SW480 (cell line): ENCODE measurements around the gene POU2F1.

Source experiments
- DNase-seq: peaks from one replicate; pipeline ENCODE4 v3.0.0-alpha.2; 2016; ENCODE audit warnings: low spot score

Gene POU2F1

GRCh38 chr1:167442854-167443565 is 222.3 kb downstream of the POU2F1 start:
- no peak for DNase-seq

DNA sequence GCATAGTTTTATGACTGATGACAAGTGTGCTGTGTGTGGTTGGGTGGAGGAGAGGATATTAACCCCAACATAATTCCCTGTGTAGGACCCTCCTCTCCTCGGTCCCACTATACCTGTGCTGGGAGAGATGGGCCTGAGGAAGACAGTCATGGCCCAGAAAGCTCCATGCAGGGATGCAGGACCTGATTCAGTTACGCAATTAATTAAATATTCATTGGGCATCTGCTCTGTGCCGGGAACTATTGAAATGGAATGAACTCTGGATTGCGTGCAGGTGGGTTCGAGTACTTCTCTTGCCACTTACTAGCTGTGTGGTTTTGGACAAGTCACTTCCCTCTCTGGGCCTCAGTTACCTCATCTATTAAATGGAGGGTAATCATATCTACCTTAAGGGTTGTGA is 223.1 kb downstream of the POU2F1 start:
- no peak for DNase-seq

DNA sequence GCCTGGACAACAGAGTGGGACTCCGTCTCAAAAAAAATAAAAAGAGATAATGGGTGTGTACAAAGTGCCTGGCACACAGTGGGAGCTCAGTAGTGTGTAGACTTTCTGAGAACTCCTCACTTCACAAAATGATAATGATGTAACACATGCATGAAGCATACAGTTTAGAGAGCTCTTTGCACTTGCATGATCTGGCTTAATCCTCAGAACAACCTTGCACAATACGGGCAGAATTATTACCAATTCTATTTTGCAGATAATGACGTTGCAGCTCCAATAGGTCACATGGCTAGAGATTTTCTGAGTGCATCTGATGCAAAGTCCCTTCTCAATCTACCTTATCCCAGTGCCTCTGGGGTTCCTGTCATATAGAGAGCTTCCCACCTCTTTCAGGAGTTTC is 226.3 kb downstream of the POU2F1 start:
- DNase-seq = no peak

DNA sequence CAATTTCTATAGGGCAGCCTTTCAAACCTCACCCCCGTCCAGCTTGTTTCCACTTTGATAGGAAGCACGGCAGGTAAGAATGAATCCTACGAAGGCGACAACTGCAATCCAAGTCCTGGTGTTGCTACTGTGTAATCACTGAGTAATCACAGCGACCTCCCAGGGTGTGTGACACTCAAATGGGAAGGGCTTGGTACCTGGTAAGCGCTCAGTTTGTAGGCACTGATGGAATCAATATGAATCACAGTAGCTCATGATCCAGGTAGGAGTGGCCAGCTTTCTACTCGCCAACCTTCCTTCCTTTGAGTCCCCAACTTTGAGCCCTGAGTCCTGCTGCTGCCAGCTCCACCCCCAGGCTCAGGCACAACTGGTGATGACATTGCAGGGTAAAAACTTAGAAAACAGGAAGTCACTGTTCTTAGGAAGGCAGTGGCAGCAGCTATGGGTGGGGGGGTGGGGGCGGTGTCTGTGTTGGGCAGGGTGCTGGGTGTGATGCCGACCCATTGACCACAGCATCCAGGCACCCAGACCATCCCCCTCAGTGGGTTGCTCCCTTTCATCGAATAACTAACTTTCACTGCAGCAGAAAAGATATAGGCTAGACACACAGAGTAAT is 226.9 kb downstream of the POU2F1 start:
- DNase-seq = peak; percentile 62

GRCh38 chr1:167450843-167451242 is 230.2 kb downstream of the POU2F1 start:
- no peak for DNase-seq

DNA sequence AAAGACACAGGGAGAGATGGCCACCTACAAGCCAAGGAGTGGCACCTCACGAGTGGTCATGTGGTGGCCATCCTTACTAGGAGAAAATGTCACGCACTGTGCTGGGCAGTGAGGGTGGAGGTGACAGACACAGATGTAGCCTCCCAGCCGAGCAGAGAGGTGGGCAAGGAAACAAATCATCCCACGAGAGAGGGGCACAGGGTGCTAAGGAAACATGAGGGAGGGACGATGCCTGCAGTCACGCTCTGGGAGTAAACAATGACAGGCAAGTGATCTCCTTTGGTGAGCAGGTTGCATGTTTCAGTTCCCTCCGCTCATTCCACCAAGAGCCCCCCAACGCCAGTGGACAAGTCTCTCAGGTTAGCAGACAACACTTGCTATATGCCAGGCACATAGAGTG is 231.8 kb downstream of the POU2F1 start:
- no peak for DNase-seq

- no peak for DNase-seq
Observed at GRCh38 chr1:167453123-167453522, 232.4 kb downstream of the POU2F1 start.

GRCh38 chr1:167454304-167454893 is 233.7 kb downstream of the POU2F1 start:
- DNase-seq = no peak

DNA sequence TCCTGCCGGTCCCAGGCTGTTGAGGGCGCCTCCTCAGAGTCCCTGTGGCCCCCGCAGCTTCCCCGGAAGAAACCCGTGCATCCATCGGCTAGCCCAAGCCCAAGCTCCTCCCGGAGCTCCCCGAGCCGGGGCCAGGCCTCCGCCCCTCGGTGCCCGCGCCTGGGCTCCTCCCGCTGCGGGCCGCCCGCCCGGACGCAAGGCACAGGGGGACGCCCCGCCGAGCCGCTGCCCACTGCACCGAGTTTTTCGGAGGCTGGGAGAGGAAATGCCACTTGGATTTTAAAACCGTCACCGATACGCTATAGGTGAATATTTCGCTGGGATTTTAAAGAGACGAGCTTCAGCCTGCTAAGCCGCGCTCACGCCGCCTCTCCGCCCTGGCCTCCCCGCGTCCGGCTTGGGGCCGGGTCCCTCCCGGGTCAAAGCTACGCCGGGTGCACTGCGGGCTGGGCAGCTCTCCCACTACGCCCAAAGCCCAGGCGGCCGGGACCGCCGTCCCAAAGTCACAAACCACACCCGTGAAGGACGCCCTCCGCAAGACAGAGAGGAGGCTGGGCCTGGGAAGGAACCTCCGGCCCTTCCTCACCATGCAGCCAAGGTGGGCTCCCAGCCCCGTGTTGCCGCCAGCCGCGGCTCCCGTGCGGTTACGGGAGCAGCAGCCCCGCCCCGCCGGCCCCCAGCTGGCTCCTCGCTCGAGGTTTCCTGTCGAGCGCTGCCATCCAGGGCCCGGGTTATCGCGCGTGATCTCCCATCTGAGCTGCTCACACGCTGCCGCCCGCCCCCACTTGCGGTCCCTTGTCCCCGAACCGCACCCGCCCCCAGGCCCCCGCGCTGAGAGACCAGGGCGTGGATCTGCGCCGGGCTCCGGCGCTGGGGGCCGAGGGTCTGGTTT is 234.5 kb downstream of the POU2F1 start:
- peak; percentile 55 for DNase-seq

DNA sequence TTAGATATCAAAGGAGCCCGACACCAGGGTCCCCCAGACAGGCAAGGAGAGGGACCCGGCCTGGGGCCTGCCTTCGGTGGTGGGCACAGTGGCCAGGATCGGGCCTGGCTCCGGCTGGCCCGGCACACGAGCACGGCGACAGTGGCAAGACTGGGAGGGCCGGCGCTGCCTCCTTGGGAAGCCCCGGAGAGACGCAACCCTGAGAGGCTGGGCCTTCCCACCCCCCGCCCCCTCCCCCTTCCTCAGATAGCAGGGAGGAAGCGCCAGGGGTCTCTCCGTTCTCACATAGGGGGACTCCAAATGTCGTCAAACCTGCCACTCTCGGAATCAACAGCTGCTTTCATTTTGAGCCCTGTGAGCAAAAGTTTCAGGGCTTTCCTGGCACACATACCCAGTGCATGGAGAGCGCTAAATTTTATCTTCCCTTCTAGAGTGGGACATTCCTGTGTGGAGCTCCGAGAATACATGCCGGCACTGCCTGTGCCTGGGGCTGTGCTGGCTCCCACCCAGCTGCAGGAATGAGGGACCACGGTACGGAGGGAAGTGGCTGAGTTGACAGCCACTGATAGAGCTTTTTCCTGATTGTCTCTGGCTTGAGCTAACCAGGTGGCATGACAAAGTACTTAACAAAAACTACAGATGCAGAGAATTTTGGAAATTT is 235.2 kb downstream of the POU2F1 start:
- DNase-seq = no peak

DNA sequence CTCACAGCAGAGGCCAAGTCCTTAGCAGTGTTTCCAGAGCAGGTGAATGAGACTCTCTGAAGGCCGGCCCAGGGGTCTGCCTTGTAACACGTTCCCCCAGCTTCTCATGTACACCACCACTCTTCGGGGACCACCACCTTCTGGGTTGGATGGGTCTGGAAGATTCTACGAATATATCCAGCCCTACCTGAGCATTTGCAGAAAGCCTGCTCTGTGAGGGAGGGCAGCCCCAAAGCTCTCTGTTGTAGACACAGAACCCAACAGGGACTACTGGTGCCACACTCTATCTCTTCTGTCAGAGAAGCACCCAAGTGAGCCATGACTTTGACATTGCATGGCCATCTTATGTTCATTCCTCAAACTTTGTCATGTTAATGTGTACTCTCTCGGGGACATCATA is 235.8 kb downstream of the POU2F1 start:
- no peak for DNase-seq

- no peak for DNase-seq
Observed at GRCh38 chr1:167456926-167457325, 236.2 kb downstream of the POU2F1 start.

DNA sequence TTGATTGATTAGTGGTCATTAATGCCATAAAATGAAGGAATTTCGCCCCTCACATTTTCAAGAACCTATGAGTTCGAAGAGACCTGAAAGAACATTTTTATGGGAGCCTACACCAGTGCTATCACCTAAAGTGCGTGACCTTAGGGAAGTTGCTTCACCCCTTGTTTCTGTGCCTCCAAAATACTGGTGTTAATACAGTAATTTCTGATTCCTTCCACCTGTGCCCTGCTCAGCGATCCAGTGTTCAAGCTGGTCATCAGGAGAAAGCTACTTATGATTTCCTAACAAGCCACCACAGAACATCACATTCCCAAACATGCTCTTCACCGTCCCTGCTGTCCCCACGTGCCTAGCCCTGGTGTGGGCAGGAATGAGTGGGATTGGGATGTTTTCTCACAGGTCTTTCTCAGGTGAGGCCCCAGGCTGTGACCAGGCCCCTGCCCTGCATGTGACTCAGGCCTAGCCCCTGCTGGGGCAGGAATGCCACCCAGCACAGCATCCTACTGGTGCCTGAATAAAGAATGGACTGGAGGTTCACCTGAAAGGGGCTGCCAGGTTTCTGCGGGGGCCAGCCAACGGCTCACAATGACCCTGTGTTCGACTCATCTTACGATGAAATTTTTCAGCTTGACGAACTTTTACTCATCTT is 237.4 kb downstream of the POU2F1 start:
- no peak for DNase-seq

GRCh38 chr1:167460836-167461235 is 240.2 kb downstream of the POU2F1 start:
- no peak for DNase-seq

DNA sequence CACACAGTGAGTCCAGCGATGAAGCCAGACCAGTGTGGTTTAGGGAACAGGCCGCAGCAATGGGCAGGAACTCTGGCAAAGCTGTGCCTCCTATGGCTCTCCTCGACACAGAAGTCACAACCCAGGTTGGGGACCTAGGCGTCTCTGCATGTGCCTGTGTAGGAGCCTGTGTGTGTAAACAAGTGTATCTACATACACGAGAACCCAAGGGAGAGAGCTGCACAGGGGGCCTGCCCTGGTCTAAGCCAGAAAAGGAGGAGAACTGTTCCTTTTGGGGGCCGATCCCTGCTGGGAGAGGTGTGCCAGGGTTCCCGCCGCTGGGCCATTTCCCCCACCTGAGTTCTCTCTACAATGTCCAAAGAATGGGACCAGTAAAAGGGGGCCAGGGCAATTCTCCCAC is 241.7 kb downstream of the POU2F1 start:
- no peak for DNase-seq

- DNase-seq = no peak
Observed at GRCh38 chr1:167463080-167463479, 242.4 kb downstream of the POU2F1 start.

GRCh38 chr1:167463875-167464575 is 243.3 kb downstream of the POU2F1 start:
- DNase-seq = no peak

DNA sequence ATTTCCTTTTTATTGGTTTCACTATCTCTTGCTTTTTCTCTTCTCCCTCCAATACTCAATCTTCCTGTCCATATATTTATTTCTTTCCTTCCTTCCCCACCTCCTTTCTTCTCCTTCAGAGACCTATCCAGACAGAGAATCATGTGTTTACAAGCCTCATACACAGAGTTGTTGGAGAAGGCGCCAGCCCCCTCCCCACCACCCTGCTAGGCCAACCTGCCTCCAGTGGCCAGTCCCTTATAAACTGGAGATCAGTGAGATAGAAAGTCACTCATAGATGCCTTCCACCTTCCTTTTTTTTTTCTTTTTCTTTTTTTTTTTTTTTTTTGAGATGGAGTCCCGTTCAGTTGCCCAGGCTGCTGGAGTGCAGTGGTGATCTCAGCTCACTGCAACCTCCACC is 244.3 kb downstream of the POU2F1 start:
- DNase-seq = no peak

DNA sequence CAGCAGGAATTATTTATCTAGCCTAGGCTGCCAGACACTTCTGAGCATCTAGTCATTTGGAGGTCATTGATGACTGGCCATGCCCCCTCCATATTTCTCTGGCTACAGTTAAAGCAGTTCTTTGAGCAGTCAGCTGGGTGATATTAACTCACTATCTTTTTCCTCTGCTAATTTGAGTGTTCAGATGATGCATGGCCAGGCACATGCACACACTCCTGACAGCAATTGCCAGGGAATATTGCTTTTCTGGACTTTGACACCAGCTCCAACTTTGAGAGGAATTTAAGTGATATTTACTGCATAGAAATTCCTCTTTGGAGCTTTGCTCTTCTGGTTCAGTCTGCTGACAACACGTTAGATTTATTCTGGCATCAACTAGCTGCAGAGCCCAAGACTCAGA is 245.1 kb downstream of the POU2F1 start:
- DNase-seq = no peak

- no peak for DNase-seq
Observed at GRCh38 chr1:167467126-167467710, 246.5 kb downstream of the POU2F1 start.

GRCh38 chr1:167467752-167468151 is 247.1 kb downstream of the POU2F1 start:
- no peak for DNase-seq
